DND-41 (cell line): ENCODE results near the gene ZNF688.

Source experiments
- ATAC-seq: fragments of 200-7000 bp; cut with Tn5 transposase; 3 replicates; pipeline ENCODE4 v1.9.1; 2021; ENCODE audit warnings: low read depth; ENCODE audit not compliant: insufficient read depth
- DNase-seq: peaks from one replicate; pipeline ENCODE4 v3.0.0-alpha.2; 2020
- H2AFZ ChIP-seq: 2 replicates; pipeline ENCODE4 v1.6.0; 2012; ENCODE audit warnings: low read depth, low read length
- H3K27ac ChIP-seq: 2 replicates; pipeline ENCODE4 v1.5.1; 2012; ENCODE audit warnings: low read length, inconsistent platforms
- H3K27me3 ChIP-seq: fragments of 200-600 bp; sonication (generic); 2 replicates; pipeline ENCODE4 v1.6.0; 2012; ENCODE audit warnings: low read length, mild to moderate bottlenecking, inconsistent platforms; ENCODE audit not compliant: insufficient read depth, poor library complexity
- H3K36me3 ChIP-seq: 2 replicates; pipeline ENCODE4 v1.5.1; 2012; ENCODE audit warnings: low read length, inconsistent platforms; ENCODE audit not compliant: insufficient read depth
- H3K4me1 ChIP-seq: 2 replicates; pipeline ENCODE4 v1.5.1; 2012; ENCODE audit warnings: mild to moderate bottlenecking, low read length; ENCODE audit not compliant: insufficient read depth
- H3K4me2 ChIP-seq: 2 replicates; pipeline ENCODE4 v1.6.0; 2012; ENCODE audit warnings: mild to moderate bottlenecking, moderate library complexity, low read length, inconsistent platforms; ENCODE audit not compliant: insufficient read depth
- H3K4me3 ChIP-seq, 2 experiments: fragments of 200-600 bp in 1 of 2; shearing (Covaris generic) in 1 of 2; 2 replicates each; pipeline ENCODE4 v1.5.1; 2012 to 2016; ENCODE audit warnings: inconsistent platforms in 2 of 2, low read length in 2 of 2, mild to moderate bottlenecking in 2 of 2, low read depth in 1 of 2, moderate library complexity in 1 of 2
- H3K79me2 ChIP-seq: 2 replicates; pipeline ENCODE4 v1.6.0; 2012; ENCODE audit warnings: low read length, inconsistent platforms; ENCODE audit not compliant: insufficient read depth
- H3K9ac ChIP-seq: 2 replicates; pipeline ENCODE4 v1.6.0; 2012; ENCODE audit warnings: low read depth, mild to moderate bottlenecking, inconsistent platforms, low read length, moderate library complexity
- H3K9me3 ChIP-seq: 2 replicates; pipeline ENCODE4 v1.5.1; 2012; ENCODE audit warnings: low read length, moderate library complexity, mild to moderate bottlenecking, inconsistent platforms; ENCODE audit not compliant: insufficient read depth, severe bottlenecking
- H4K20me1 ChIP-seq: 2 replicates; pipeline ENCODE4 v1.6.0; 2012; ENCODE audit warnings: low read length; ENCODE audit not compliant: insufficient read depth
- CTCF ChIP-seq: IDR thresholded peaks from 2 replicates; pipeline ENCODE4 v1.5.1; 2012; ENCODE audit warnings: borderline replicate concordance, low read length, moderate library complexity, mild to moderate bottlenecking; ENCODE audit not compliant: poor library complexity, severe bottlenecking; ENCODE audit errors: extremely low read depth
- EZH2 ChIP-seq: IDR thresholded peaks from 3 replicates; pipeline ENCODE4 v1.6.1; 2012; ENCODE audit warnings: borderline replicate concordance, low read depth, mild to moderate bottlenecking, moderate library complexity, low read length, inconsistent platforms; ENCODE audit not compliant: severe bottlenecking

The ZNF688 gene

DNA sequence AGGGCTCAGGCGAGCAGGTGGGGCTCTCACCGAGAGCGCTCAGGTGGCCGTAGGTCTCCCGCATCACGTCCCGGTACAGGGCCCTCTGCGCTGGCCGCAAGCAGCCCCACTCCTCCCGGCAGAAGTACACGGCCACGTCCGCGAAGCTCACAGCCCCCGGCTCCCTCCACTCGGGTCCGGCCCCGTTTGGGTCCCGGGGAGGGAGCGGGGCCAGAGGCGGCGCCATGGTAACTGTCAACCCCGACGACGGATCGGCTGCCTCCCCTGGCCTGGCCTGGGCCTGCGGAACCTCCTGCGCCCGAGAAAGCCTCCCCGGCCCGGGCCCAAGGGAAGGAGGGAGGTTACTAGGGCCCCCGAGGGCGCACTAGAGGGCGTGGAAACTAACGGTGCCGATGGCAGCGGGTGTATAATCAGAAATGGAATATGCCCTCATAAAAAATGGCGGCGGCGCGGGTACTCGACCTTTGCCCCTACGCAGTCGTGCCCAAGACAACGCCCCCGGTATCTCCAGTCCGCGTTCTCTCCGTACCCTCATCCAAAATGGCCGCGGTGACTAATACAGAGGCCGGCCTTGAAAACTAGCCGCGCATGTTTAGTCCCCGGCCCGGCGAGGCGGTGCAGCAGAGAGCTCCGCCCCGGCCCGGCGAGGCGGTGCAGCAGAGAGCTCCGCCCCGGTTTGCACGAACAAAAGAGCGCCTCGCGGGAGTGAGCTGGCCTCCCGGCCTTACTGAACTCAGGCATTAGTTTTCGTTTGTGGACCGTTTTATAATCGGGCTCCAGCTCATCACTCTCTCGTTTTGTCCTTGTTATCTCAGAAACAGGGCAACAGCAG lies 13.3 kb downstream of the ZNF688 start, which contains the start of gene ZNF764:
Gene ZNF764 (minus strand): TSS at position 418 of the 832 bp plus-strand sequence. CDS start 192 bp downstream, at position 226.
- TF ChIP-seq EZH2 (no peak), CTCF (no peak)

DNA sequence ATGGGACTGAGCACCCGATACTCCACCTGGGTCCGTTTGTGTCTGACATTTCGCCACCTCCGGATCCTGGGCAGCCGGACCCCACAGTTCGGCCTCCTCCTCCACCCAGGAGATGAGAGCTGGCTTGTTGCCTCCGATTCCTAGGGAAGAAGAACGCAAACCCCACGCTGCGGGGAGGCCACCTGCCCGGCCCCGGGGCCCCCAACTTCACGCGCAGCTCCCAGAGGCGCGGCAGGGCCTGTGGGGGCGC lies 13.9 kb downstream of the ZNF688 start:
- no peak for ATAC-seq
- Histone ChIP-seq H3K9me3 (no peaks in the 10 kb centered on the region), H2AFZ (peak overlapping the region; percentile 90), H3K4me3 (peak overlapping the region; percentile 69 to 77), H4K20me1 (peaks cover 10% of the 10 kb centered on the region; the same call in 1 of the 2 replicates), H3K36me3 (peaks cover 38% of the 10 kb centered on the region), H3K27ac (peak overlapping the region; percentile 92), H3K9ac (peak overlapping the region; percentile 97), H3K27me3 (no peaks in the 10 kb centered on the region), H3K79me2 (peaks cover 51% of the 10 kb centered on the region), H3K4me1 (peaks cover 40% of the 10 kb centered on the region), H3K4me2 (peak overlapping the region; percentile 97)
- TF ChIP-seq CTCF (no peak), EZH2 (no peak)
- DNase-seq = no peak

More for the DNA sequence above, 13.3 kb downstream of the ZNF688 start, which contains the start of gene ZNF764:
- ATAC-seq = peak; percentile 95
- peaks cover 48% of the 10 kb centered on the region for H3K79me2 ChIP-seq
- H3K9me3 ChIP-seq = no peaks in the 10 kb centered on the region
- peak within 1 kb of the TSS; percentile 69 to 77 for H3K4me3 ChIP-seq
- H3K27me3 ChIP-seq = no peaks in the 10 kb centered on the region
- peaks cover 33% of the 10 kb centered on the region for H3K36me3 ChIP-seq
- peaks cover 35% of the 10 kb centered on the region for H3K4me1 ChIP-seq
- H3K27ac ChIP-seq = peak within 1 kb of the TSS; percentile 92
- H3K4me2 ChIP-seq = peak within 1 kb of the TSS; percentile 97
- peaks cover 10% of the 10 kb centered on the region; the same call in 1 of the 2 replicates for H4K20me1 ChIP-seq
- DNase-seq = peak; percentile 99
- H3K9ac ChIP-seq = peak within 1 kb of the TSS; percentile 97
- H2AFZ ChIP-seq = peak within 1 kb of the TSS; percentile 90

- H3K4me2 ChIP-seq = 0 out of 2 replicates have a peak overlapping the region, but pooled peaks have one; percentile 97
- no peak for DNase-seq
These were observed 15.4 kb downstream of the ZNF688 start for GRCh38 chr16:30556125-30556473.

More at GRCh38 chr16:30556125-30556473, 15.4 kb downstream of the ZNF688 start:
- no peak overlapping the region; a peak in 1 of 4 replicates for H3K4me3 ChIP-seq
- no peak overlapping the region for H2AFZ ChIP-seq
- no peak for ATAC-seq
- H3K4me1 ChIP-seq = peaks cover 52% of the 10 kb centered on the region
- H3K27me3 ChIP-seq = no peaks in the 10 kb centered on the region
- no peak overlapping the region for H3K9ac ChIP-seq
- TF ChIP-seq CTCF = no peak
- TF ChIP-seq EZH2 = no peak
- peaks cover 52% of the 10 kb centered on the region for H3K79me2 ChIP-seq
- H3K27ac ChIP-seq = no peak overlapping the region
- no peaks in the 10 kb centered on the region for H3K9me3 ChIP-seq
- peaks cover 40% of the 10 kb centered on the region for H3K36me3 ChIP-seq
- H4K20me1 ChIP-seq = peaks cover 10% of the 10 kb centered on the region; the same call in 1 of the 2 replicates
